Mononuclear cell (primary cell): ENCODE data around the gene ATP2B3. TPM values are rescaled to one million over a fixed set of nuclear protein-coding genes. Genes with fewer than 3 reads are reported as not detected.

Experiments
- H3K27me3 ChIP-seq: 2 replicates; pipeline ENCODE4 v1.6.0; 2011; ENCODE audit warnings: low read length, control low read depth; ENCODE audit not compliant: insufficient read depth
- H3K4me1 ChIP-seq: 2 replicates; pipeline ENCODE4 v1.5.1; 2011; ENCODE audit warnings: mild to moderate bottlenecking, low read length, control low read depth; ENCODE audit not compliant: insufficient read depth
- H3K4me3 ChIP-seq: 2 replicates; pipeline ENCODE4 v1.5.1; 2011; ENCODE audit warnings: mild to moderate bottlenecking, low read length, moderate library complexity
- H3K9me3 ChIP-seq: 2 replicates; pipeline ENCODE4 v1.5.1; 2011; ENCODE audit warnings: low read depth, mild to moderate bottlenecking, control low read depth, low read length
- total RNA-seq: library from RNA; depleted of rRNA; stranded (reverse); fragments of >200 nt; gene quantifications from one replicate; pipeline ENCODE4 v1.2.3, GENCODE V29; 2012

ATP2B3 gene
- total RNA-seq, 1 donor: not detected

GRCh38 chrX:153512501-153512893 is 4.9 kb upstream of the ATP2B3 start:
- H3K4me3 ChIP-seq: no peak overlapping the region

GRCh38 chrX:153513265-153513664 is 4.2 kb upstream of the ATP2B3 start:
- Histone ChIP-seq H3K27me3 (no peaks in the 10 kb centered on the region), H3K4me3 (no peak overlapping the region)

More at GRCh38 chrX:153512501-153512893, 4.9 kb upstream of the ATP2B3 start:
- Histone ChIP-seq H3K4me1 (no peaks in the 10 kb centered on the region), H3K27me3 (no peaks in the 10 kb centered on the region), H3K9me3 (no peaks in the 10 kb centered on the region)

GRCh38 chrX:153514259-153514658 is 3.2 kb upstream of the ATP2B3 start:
- Histone ChIP-seq H3K4me1 (no peaks in the 10 kb centered on the region), H3K9me3 (no peaks in the 10 kb centered on the region), H3K27me3 (peaks cover 4% of the 10 kb centered on the region), H3K4me3 (no peak overlapping the region)

More at GRCh38 chrX:153513265-153513664, 4.2 kb upstream of the ATP2B3 start:
- H3K9me3 ChIP-seq: no peaks in the 10 kb centered on the region
- no peaks in the 10 kb centered on the region for H3K4me1 ChIP-seq

- H3K27me3 ChIP-seq: peaks cover 4% of the 10 kb centered on the region
- H3K9me3 ChIP-seq: no peaks in the 10 kb centered on the region
- H3K4me1 ChIP-seq: no peaks in the 10 kb centered on the region
- H3K4me3 ChIP-seq: no peak overlapping the region
Observed at GRCh38 chrX:153515435-153515834, 2.0 kb upstream of the ATP2B3 start.

GRCh38 chrX:153516073-153516472 is 1.4 kb upstream of the ATP2B3 start:
- H3K4me3 ChIP-seq: no peak overlapping the region
- H3K9me3 ChIP-seq: no peaks in the 10 kb centered on the region
- H3K27me3 ChIP-seq: peaks cover 4% of the 10 kb centered on the region
- H3K4me1 ChIP-seq: no peaks in the 10 kb centered on the region

GRCh38 chrX:153517946-153518834 is 748 bp downstream of the ATP2B3 start:
- Histone ChIP-seq H3K4me1 (no peaks in the 10 kb centered on the region), H3K9me3 (no peaks in the 10 kb centered on the region), H3K4me3 (no peak overlapping the region), H3K27me3 (peaks cover 4% of the 10 kb centered on the region)

- Histone ChIP-seq H3K4me1 (no peaks in the 10 kb centered on the region), H3K27me3 (peaks cover 4% of the 10 kb centered on the region), H3K4me3 (no peak overlapping the region), H3K9me3 (no peaks in the 10 kb centered on the region)
Observed at GRCh38 chrX:153519569-153520286, 2.3 kb downstream of the ATP2B3 start.

- Histone ChIP-seq H3K4me1 (no peaks in the 10 kb centered on the region), H3K9me3 (no peaks in the 10 kb centered on the region), H3K4me3 (no peak overlapping the region), H3K27me3 (peaks cover 4% of the 10 kb centered on the region)
Observed at GRCh38 chrX:153520287-153520917, 3.0 kb downstream of the ATP2B3 start.

GRCh38 chrX:153521034-153521433 is 3.6 kb downstream of the ATP2B3 start:
- H3K4me3 ChIP-seq: no peak overlapping the region
- no peaks in the 10 kb centered on the region for H3K4me1 ChIP-seq
- peaks cover 4% of the 10 kb centered on the region for H3K27me3 ChIP-seq
- no peaks in the 10 kb centered on the region for H3K9me3 ChIP-seq

- Histone ChIP-seq H3K4me3 (no peak overlapping the region), H3K4me1 (no peaks in the 10 kb centered on the region), H3K27me3 (peaks cover 4% of the 10 kb centered on the region), H3K9me3 (no peaks in the 10 kb centered on the region)
Observed at GRCh38 chrX:153522259-153522658, 4.8 kb downstream of the ATP2B3 start.

- H3K9me3 ChIP-seq: no peaks in the 10 kb centered on the region
- H3K4me1 ChIP-seq: no peaks in the 10 kb centered on the region
- H3K4me3 ChIP-seq: no peak overlapping the region
- H3K27me3 ChIP-seq: peaks cover 4% of the 10 kb centered on the region
Observed at GRCh38 chrX:153523269-153523668, 5.8 kb downstream of the ATP2B3 start.

- Histone ChIP-seq H3K9me3 (no peaks in the 10 kb centered on the region), H3K4me1 (no peaks in the 10 kb centered on the region), H3K4me3 (no peak overlapping the region), H3K27me3 (no peaks in the 10 kb centered on the region)
Observed at GRCh38 chrX:153524234-153524633, 6.8 kb downstream of the ATP2B3 start.

GRCh38 chrX:153525451-153525850 is 8.0 kb downstream of the ATP2B3 start:
- no peaks in the 10 kb centered on the region for H3K9me3 ChIP-seq

GRCh38 chrX:153526042-153526441 is 8.6 kb downstream of the ATP2B3 start:
- Histone ChIP-seq H3K9me3 (no peaks in the 10 kb centered on the region), H3K27me3 (no peaks in the 10 kb centered on the region), H3K4me1 (no peaks in the 10 kb centered on the region), H3K4me3 (no peak overlapping the region)

More at GRCh38 chrX:153525451-153525850, 8.0 kb downstream of the ATP2B3 start:
- Histone ChIP-seq H3K4me3 (no peak overlapping the region), H3K4me1 (no peaks in the 10 kb centered on the region), H3K27me3 (no peaks in the 10 kb centered on the region)

- H3K4me1 ChIP-seq: no peaks in the 10 kb centered on the region
- no peaks in the 10 kb centered on the region for H3K9me3 ChIP-seq
- no peak overlapping the region for H3K4me3 ChIP-seq
- no peaks in the 10 kb centered on the region for H3K27me3 ChIP-seq
Observed at GRCh38 chrX:153526801-153527200, 9.4 kb downstream of the ATP2B3 start.
